Umbilical cord (tissue), 2 donors: ENCODE results near the gene CADM1. TPM values are rescaled to one million over a fixed set of nuclear protein-coding genes. Genes with fewer than 3 reads are reported as not detected.
A peak's percentile ranks its signal among the peaks of the same experiment; 100 is the strongest.

Experiments used
- DNase-seq: peaks from one replicate; pipeline ENCODE4 v3.0.0-alpha.2; 2015; ENCODE audit warnings: low spot score
- total RNA-seq: library from RNA; depleted of rRNA; stranded (reverse); fragments of >200 nt; gene quantifications from one replicate; pipeline ENCODE4 v1.2.3, GENCODE V29; 2014; ENCODE audit warnings: low replicate concordance; ENCODE audit not compliant: insufficient read depth

The CADM1 gene
- total RNA-seq, 1 donor from 2014 or later, result 68.1 TPM

- DNase-seq, result no peak
Measured at GRCh38 chr11:115184901-115185300, 319.3 kb downstream of the CADM1 start.

- DNase-seq, result no peak
Measured at GRCh38 chr11:115183830-115184229, 320.4 kb downstream of the CADM1 start.

GRCh38 chr11:115183136-115183535, 321.1 kb downstream of the CADM1 start:
- DNase-seq, result peak; percentile 42

GRCh38 chr11:115182282-115182955, 321.8 kb downstream of the CADM1 start:
- DNase-seq, result no peak

GRCh38 chr11:115181538-115181937, 322.7 kb downstream of the CADM1 start:
- DNase-seq, result no peak

- DNase-seq, result no peak
Measured at GRCh38 chr11:115180272-115180671, 323.9 kb downstream of the CADM1 start.

GRCh38 chr11:115179636-115180035, 324.6 kb downstream of the CADM1 start:
- DNase-seq, result peak; percentile 70

GRCh38 chr11:115178705-115179104, 325.5 kb downstream of the CADM1 start:
- no peak for DNase-seq

- DNase-seq, result no peak
Measured at GRCh38 chr11:115173136-115173535, 331.1 kb downstream of the CADM1 start.

GRCh38 chr11:115170133-115170815, 333.9 kb downstream of the CADM1 start:
- no peak for DNase-seq

- DNase-seq, result no peak
Measured at GRCh38 chr11:115169251-115169650, 335.0 kb downstream of the CADM1 start.

GRCh38 chr11:115168686-115169085, 335.5 kb downstream of the CADM1 start:
- DNase-seq, result no peak

- no peak for DNase-seq
Measured at GRCh38 chr11:115168229-115168671, 336.0 kb downstream of the CADM1 start.

GRCh38 chr11:115167456-115167855, 336.8 kb downstream of the CADM1 start:
- DNase-seq, result no peak

GRCh38 chr11:115166820-115167219, 337.4 kb downstream of the CADM1 start:
- DNase-seq, result peak; percentile 49

- DNase-seq, result no peak
Measured at GRCh38 chr11:115164774-115165173, 339.4 kb downstream of the CADM1 start.

GRCh38 chr11:115162919-115163318, 341.3 kb downstream of the CADM1 start:
- DNase-seq, result no peak

- no peak for DNase-seq
Measured at GRCh38 chr11:115161876-115162275, 342.3 kb downstream of the CADM1 start.

- DNase-seq, result no peak
Measured at GRCh38 chr11:115159207-115159606, 345.0 kb downstream of the CADM1 start.

GRCh38 chr11:115158053-115158452, 346.2 kb downstream of the CADM1 start:
- DNase-seq, result no peak

- no peak for DNase-seq
Measured at GRCh38 chr11:115157247-115157646, 347.0 kb downstream of the CADM1 start.

- DNase-seq, result no peak
Measured at GRCh38 chr11:115155978-115156377, 348.2 kb downstream of the CADM1 start.

- no peak for DNase-seq
Measured at GRCh38 chr11:115155320-115155719, 348.9 kb downstream of the CADM1 start.
